PFSK-1 (cell line): ENCODE data around the gene FAIM2.

Experiments
- FOXP2 ChIP-seq: optimal IDR thresholded peaks from 2 replicates; pipeline ENCODE3; 2011; ENCODE audit warnings: borderline replicate concordance, control low read depth, inconsistent platforms; ENCODE audit not compliant: insufficient read depth; ENCODE audit errors: extremely low read length, extremely low read depth
- POLR2AphosphoS5 ChIP-seq: IDR thresholded peaks from 2 replicates; pipeline ENCODE4 v1.6.1; 2012; ENCODE audit warnings: low read depth, mild to moderate bottlenecking, control low read depth, low read length, moderate library complexity
- REST ChIP-seq, 2 experiments: IDR thresholded peaks; 2 replicates each; pipeline versions ENCODE4 v1.6.1 to v1.8.0; 2011 to 2012; ENCODE audit warnings: low read depth in 2 of 2, low read length in 2 of 2, control low read depth in 1 of 2, inconsistent platforms in 1 of 2, mild to moderate bottlenecking in 1 of 2, moderate library complexity in 1 of 2; ENCODE audit not compliant: insufficient read depth in 1 of 2
- SIN3A ChIP-seq: IDR thresholded peaks from 2 replicates; pipeline ENCODE4 v1.6.1; 2012; ENCODE audit warnings: mild to moderate bottlenecking, low read length, moderate library complexity, borderline replicate concordance; ENCODE audit not compliant: insufficient read depth
- TAF1 ChIP-seq: IDR thresholded peaks from 2 replicates; pipeline ENCODE4 v1.6.1; 2012; ENCODE audit warnings: low read length, control low read depth, borderline replicate concordance; ENCODE audit not compliant: insufficient read depth

FAIM2 gene

GRCh38 chr12:49932533-49933130 is 28.9 kb upstream of the FAIM2 start:
- TF ChIP-seq REST (IDR thresholded peaks at IDR 0.05; ENCODE audit: insufficient read depth in 1 of 2, low read depth in 2 of 2, low read length in 2 of 2) (no peak), POLR2AphosphoS5 (no peak), FOXP2 (no peak), TAF1 (no peak), SIN3A (no peak)

- no peak for TF ChIP-seq TAF1
Measured at GRCh38 chr12:49932023-49932422, 28.3 kb upstream of the FAIM2 start.

- TF ChIP-seq TAF1 (no peak), FOXP2 (no peak), POLR2AphosphoS5 (no peak), SIN3A (no peak), REST (IDR thresholded peaks at IDR 0.05; ENCODE audit: insufficient read depth in 1 of 2, low read depth in 2 of 2, low read length in 2 of 2) (no peak)
Measured at GRCh38 chr12:49930515-49931288, 27.0 kb upstream of the FAIM2 start.

GRCh38 chr12:49929581-49929980 is 25.9 kb upstream of the FAIM2 start:
- no peak for TF ChIP-seq FOXP2
- no peak for TF ChIP-seq REST (IDR thresholded peaks at IDR 0.05; ENCODE audit: insufficient read depth in 1 of 2, low read depth in 2 of 2, low read length in 2 of 2)
- no peak for TF ChIP-seq POLR2AphosphoS5
- TF ChIP-seq TAF1, result no peak
- TF ChIP-seq SIN3A, result no peak

- no peak for TF ChIP-seq SIN3A
- TF ChIP-seq FOXP2, result no peak
- TF ChIP-seq TAF1, result no peak
- TF ChIP-seq REST (IDR thresholded peaks at IDR 0.05; ENCODE audit: insufficient read depth in 1 of 2, low read depth in 2 of 2, low read length in 2 of 2), result no peak
- no peak for TF ChIP-seq POLR2AphosphoS5
Measured at GRCh38 chr12:49928471-49928870, 24.8 kb upstream of the FAIM2 start.
